Hematopoietic multipotent progenitor cell treated with erythropoietin and hydrocortisone succinate and interleukin-3 and kit ligand, for 8 days (in vitro differentiated cells): ENCODE results near the gene RSPO3.
"Not testable (repeated sequence)": the region's sequence is repeated elsewhere in the genome, so short reads cannot be mapped to it uniquely, and the experiment has no call there.

Source experiments
- DNase-seq: peaks from one replicate; pipeline ENCODE4 v3.0.0-alpha.2; 2015

The RSPO3 gene

GRCh38 chr6:127206531-127207095 is 88.1 kb downstream of the RSPO3 start:
- no peak for DNase-seq

DNA sequence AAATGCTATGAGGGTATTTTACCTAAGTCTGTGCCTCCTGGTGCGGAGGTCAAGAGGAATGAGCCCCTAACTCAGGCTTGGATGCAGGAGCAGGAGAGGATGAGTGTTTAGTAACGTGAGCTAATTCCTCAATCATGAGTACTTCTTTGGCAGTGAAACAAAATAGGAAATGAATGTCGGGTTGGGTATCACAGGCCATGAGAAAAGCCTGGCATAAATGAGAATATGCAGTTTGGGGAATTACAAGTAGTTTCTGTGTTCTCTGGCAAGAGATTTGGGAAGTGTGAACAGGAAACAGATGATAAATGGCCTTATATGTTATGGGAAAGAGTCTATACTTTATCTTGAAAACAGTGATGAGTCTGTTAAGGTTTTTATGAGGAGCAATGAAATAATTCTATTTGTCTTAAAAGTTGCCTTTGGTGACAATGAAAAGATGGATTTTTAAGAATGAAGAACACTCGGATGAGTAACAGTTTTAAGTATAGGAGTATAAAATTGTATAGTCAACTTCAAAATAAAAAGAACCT is 89.2 kb downstream of the RSPO3 start:
- DNase-seq, result no peak

DNA sequence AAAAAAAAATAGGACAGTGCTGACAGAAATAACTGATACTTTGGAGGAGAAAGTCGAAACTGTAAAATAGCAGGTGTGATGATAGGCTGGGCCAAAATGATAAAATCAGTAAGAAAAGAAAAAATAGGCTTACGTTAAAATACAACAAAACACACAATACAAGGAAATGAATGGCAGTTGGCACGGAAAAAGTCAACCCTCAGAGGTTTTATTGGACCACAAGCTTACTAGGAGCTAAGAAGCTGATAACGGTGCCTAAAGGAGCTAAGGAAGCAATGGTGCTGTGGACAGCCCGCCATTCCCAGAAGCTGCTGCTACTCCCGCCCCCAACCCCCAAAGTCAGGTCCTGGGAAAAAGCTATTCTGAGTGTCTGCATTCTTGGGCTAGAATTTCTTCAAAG is 92.3 kb downstream of the RSPO3 start:
- DNase-seq, result no peak

GRCh38 chr6:127212376-127212775 is 93.9 kb downstream of the RSPO3 start:
- DNase-seq, result no peak

- DNase-seq, result not testable (repeated sequence)
Observed at GRCh38 chr6:127214032-127214431, 95.6 kb downstream of the RSPO3 start.

DNA sequence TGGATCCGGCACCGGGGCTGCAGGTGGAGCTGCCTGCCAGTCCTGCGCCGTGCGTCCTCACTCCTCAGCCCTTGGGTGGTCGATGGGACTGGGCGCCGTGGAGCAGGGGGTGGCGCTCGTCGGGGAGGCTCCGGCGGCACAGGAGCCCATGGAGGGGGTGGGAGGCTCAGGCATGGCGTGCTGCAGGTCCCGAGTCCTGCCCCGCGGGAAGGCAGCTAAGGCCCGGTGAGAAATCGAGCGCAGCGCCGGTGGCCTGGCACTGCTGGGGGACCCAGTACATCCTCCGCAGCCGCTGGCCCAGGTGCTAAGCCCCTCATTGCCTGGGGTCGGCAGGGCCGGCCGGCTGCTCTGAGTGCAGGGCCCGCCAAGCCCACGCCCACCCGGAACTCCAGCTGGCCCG is 96.1 kb downstream of the RSPO3 start:
- not testable (repeated sequence) for DNase-seq

- DNase-seq, result no peak
Observed at GRCh38 chr6:127215931-127216330, 97.5 kb downstream of the RSPO3 start.

DNA sequence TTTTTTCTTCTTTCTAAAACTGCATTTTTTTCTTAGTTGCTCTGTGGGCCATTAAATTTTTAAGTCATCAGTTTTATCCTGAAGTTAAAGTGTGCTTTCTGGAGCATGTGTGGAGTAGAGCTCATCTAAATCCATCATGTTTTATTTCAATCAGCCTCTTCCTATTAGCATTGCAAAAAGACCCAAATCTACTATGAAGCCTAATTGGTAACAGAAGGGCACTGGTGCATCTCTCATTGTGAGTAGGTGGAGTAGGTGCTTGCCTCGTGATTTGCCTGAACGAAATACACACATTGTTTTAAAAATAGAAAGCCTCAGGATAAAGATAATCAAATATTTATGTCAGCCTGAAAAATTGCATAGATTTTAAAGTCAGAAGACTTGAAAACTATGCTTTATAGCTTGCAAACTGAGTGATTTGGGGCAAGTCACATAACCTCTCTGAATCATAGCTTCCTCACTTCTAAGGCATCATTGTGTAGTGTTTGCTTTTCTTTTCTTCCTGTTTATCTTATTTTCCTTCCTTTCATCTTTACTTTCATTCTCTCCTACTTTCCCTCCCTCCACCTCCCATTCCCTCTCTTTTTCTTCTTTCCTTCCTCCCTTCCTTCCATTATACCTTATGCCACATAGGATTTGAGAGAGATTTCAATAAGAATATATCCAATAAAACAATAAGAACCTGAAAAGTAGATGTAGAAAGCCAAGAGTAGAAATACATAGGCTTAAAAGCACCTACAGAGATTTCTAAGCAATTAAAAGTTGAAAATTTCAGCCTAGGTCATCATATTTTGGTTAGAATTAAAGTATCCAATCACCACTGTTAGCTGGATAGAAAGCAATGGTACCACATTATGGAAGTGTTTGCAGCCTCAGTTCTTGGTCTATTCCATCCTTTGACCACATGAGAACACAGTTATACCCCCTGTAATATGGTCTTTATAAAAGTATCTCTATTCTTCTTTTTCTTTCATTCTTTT is 98.6 kb downstream of the RSPO3 start:
- no peak for DNase-seq

- DNase-seq, result no peak
Observed at GRCh38 chr6:127219869-127220268, 101.4 kb downstream of the RSPO3 start.

DNA sequence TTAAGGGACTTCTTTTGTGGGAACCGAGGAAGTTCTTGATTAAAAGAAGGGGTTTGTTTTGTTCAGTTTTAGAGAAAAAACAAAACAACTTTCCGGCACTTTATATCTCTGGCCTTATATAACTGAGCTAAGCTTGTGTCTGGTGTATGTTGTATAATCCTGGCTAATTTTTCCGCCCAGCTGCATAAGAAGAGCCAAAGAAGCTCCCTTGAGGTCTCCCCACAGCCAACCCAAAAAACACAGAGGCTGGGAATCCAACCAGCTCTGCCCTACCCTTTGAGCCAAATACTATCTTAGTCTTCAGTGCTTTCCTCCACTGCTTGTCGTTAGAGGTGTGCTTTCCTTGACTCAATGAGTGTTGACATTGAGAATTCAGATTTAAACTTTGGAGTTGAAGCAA is 102.7 kb downstream of the RSPO3 start:
- DNase-seq, result no peak

DNA sequence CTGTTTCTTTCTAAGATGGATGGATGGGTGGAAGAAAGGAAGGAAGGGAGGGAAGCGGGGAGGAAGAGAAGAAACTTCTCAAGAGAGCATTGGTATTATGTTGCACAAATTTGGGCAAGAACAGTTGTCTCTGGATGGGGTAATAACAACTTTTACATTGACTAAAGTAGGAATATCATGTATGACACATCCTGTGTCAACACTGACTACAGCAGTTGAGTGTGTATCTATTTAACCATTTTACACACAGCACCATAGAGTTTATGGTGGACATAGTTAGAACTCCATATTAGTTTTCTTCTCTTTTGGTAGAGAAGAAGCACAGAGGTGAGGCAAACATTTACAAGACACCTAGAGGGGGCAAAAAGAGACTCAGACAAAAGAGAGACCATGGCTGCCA is 103.9 kb downstream of the RSPO3 start:
- DNase-seq, result no peak

DNA sequence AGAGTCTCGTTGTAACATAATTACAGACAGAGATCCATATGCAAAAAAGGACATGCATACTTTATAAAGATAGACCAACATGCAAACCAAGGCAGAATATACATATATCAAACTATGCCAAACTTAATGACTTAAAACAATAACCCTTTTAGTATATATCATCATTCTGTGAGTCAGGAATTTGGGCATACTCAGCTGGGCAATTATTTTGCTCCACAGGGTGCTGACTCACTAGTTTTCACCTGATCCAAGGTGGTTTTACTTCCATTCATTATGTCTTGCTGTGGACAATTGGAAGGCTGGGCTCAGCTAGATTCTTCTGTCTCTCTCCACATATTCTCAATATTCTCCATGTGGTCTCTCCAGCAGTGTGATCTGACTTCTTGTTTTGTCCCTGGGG is 107.0 kb downstream of the RSPO3 start:
- no peak for DNase-seq

GRCh38 chr6:127233819-127234218 is 115.3 kb downstream of the RSPO3 start:
- DNase-seq, result not testable (repeated sequence)

DNA sequence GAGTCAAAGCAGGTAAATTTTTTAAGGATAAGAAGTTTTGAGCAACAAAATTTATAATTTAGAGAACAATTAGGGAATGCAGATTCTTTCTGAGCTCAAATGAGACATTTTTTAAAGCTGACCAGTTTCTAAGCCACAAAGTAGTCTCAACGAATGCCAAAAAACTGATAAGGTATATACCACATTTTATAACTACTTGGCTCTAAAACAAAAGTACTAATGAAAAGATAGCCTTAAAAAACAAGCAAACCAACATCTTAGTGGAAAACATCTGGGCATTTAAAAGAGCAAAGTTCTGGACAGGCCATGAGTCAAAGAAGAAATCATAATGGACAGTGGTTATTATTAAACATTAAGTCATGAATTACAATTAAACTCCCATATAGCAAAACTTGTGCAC is 125.0 kb downstream of the RSPO3 start:
- no peak for DNase-seq
